ENCODE results near the gene POLK.
"Not testable (repeated sequence)": the region's sequence is repeated elsewhere in the genome, so short reads cannot be mapped to it uniquely, and the experiment has no call there.

Gene POLK

GRCh38 chr5:75610201-75610600 lies 98.5 kb downstream of the POLK start:
- DNase-seq (ENCODE audit: low read depth in 3 of 3): no peak

GRCh38 chr5:75610859-75611310 lies 99.2 kb downstream of the POLK start:
- DNase-seq (ENCODE audit: low read depth in 3 of 3): not testable (repeated sequence)

GRCh38 chr5:75611311-75612225 lies 99.9 kb downstream of the POLK start, which contains the start of gene ANKDD1B:
Gene ANKDD1B (plus strand): TSS chr5:75611453. CDS start chr5:75611635, 182 bp downstream.
- no peak for DNase-seq (ENCODE audit: low read depth in 3 of 3)

GRCh38 chr5:75612226-75612569 lies 100.5 kb downstream of the POLK start:
- no peak for DNase-seq (ENCODE audit: low read depth in 3 of 3)

- no peak for DNase-seq (ENCODE audit: low read depth in 3 of 3)
These were observed 101.2 kb downstream of the POLK start for GRCh38 chr5:75612901-75613300.

DNA sequence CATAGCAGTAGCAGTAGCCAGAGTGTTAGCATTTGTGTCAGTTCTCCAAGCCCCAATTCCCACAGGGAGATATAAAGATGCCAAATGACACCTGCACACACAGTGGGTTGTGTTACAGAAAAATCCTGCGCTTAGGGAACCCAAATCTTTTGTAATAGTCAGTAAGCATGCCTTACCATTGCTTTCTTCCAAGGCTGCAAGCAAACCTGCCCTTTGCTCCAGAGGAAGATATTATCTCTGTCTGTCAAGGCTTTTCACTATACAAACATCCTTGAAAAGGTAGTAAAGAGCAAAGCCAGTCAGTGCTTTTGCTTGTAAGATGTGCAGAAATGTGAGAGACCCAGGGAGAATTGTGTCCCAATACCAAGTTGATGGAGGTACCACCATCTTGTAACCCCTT lies 102.5 kb downstream of the POLK start:
- no peak for DNase-seq (ENCODE audit: low read depth in 3 of 3)

GRCh38 chr5:75616371-75616881 lies 104.7 kb downstream of the POLK start:
- DNase-seq (ENCODE audit: low read depth in 3 of 3): no peak

- DNase-seq (ENCODE audit: low read depth in 3 of 3): no peak
These were observed 105.4 kb downstream of the POLK start for GRCh38 chr5:75616971-75617621.

DNA sequence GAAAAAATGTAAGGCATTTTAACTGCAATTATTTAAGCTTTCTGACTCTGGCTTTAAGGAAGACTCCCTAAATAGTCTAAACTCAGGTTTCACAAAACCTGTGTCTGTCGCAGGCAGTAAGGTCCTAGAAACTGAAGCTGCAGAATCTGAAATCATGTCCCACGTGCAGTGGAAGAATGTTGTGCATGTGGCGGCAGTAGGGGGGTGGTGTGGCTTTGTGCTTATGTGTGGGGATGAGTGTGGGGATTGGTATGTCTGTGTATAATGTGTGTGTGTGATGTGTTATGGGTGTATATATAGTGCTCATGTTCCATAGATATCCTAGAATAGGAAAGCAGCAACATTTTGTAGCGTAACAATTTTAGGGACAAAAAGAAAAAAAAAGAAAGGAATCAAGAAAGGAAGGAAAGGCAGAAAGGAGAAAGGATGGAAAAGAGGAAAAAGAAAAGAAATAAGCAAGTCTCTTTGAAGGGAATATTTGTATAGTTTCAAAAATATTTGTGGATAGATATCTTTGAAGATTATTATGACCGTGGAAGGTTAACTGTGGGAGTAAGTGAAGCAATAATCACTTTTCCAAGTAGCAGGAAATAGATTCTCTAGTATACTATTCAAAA lies 106.2 kb downstream of the POLK start:
- DNase-seq (ENCODE audit: low read depth in 3 of 3): no peak

- no peak for DNase-seq (ENCODE audit: low read depth in 3 of 3)
These were observed 108.7 kb downstream of the POLK start for GRCh38 chr5:75620184-75620959.

- DNase-seq (ENCODE audit: low read depth in 3 of 3): no peak
These were observed 110.9 kb downstream of the POLK start for GRCh38 chr5:75622564-75622963.

DNA sequence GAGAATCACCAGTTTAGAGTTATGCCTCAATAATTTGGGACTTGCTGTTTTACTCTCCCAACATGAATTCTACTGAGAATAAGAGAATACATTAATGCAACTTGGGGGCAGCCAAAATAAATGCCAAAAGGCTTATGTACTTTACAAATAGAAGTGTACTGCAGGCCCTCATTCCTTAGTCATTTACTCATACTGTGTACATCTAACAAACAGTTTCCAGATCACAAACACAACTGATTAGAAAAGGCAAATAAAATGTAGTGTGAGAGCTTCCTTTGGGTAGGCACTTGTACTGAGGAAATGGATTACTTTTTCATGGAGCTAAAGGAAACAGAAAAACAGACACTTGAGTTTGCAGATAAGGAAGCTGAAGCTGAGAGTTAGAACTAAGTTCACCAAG lies 112.2 kb downstream of the POLK start:
- no peak for DNase-seq (ENCODE audit: low read depth in 3 of 3)

DNA sequence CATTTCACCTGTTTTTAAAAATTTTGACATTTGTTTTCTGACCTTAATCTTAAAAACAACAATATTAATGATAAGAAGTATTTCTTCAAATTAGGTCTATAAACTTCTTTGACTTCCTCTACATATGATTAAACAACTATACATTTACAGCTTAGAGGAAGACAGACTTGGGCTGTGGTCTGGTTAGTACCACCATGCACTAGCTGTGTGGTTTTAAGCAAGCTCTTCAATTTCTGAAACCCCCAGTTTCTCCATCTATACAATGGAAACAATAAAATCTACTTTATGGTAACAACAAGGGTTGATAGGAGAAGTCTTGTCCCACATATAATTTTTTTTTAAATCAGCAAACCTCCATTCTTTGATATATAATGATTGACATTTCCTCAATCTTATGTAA lies 115.3 kb downstream of the POLK start:
- no peak for DNase-seq (ENCODE audit: low read depth in 3 of 3)

- DNase-seq (ENCODE audit: low read depth in 3 of 3): no peak
These were observed 116.1 kb downstream of the POLK start for GRCh38 chr5:75627801-75628200.

DNA sequence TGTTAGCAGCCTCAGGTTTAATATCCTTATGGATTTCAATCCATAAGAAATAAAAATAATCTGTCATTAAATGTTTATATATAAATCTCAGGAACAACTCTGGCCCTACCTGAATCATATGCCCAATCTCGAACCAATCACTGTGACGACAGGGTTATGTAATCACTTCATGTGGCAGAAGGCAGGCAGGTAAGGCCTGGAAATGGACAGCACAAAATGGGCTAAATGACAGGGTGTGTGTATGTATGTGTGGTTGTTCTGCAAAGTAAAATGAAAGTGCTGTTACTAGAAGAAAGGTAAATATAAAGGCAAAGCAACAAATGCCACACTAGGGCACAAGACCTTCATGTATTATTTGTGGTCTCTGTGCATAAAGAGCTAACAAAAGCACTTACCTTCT lies 119.2 kb downstream of the POLK start:
- no peak for DNase-seq (ENCODE audit: low read depth in 3 of 3)

GRCh38 chr5:75632321-75632720 lies 120.6 kb downstream of the POLK start:
- no peak for DNase-seq (ENCODE audit: low read depth in 3 of 3)

DNA sequence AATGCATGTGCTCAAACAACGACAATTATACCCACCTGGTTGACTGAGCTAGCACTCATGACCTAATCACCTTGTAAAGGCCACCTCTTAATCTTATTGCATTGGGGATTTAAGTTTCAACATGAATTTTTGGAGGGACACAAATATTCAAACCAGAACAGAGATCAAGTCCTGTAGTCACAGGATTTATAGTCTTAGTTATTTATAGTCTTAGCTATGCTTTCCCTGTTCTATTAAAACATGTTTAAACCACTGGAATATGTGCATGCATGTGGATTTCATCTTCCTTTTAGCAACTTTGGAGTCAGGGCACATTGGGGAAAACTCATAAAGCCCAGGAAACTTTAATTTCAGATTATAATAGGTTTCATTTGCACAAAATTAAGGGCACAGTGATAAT lies 126.3 kb downstream of the POLK start:
- DNase-seq (ENCODE audit: low read depth in 3 of 3): no peak

DNA sequence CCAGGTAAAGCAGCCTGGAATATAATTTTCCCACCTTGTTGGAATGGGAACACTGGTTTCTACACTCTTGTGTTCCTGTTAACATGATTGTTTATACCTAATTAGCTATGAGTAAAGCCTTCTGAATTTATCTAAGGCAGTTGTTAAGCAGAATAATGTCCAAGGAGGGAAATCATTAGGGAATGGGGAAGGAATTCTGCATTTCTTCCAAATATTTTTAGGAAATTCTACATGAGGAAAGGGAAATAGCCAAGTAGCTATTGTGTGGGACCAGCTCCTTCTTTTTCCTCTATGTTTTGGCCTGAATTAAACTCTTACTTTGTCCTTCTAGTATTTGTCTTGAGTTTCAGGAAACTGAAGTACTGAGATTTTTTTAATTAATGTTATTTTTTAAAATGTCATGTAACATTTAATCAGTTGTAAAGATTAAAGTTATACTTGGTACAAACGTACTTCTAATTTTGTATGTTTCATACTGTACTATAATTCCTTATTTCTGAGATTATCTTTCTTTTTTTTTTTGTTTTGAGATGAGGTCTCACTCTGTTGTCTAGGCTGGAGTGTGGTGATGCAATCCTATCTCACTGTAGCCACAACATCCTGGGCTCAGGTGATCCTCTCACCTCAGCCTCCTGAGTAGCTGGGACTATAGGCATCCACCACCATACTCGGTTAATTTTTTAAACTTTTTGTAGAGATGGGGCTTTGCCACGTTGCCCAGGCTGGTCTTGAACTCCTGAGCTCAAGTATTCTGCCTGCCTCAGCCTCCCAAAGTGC lies 128.0 kb downstream of the POLK start:
- DNase-seq (ENCODE audit: low read depth in 3 of 3): no peak

- no peak for DNase-seq (ENCODE audit: low read depth in 3 of 3)
These were observed 128.7 kb downstream of the POLK start for GRCh38 chr5:75640395-75640794.

GRCh38 chr5:75640826-75641225 lies 129.1 kb downstream of the POLK start:
- DNase-seq (ENCODE audit: low read depth in 3 of 3): no peak

- DNase-seq (ENCODE audit: low read depth in 3 of 3): no peak
These were observed 137.0 kb downstream of the POLK start for GRCh38 chr5:75648712-75649111.

All from stimulated activated CD4-positive, alpha-beta T cell treated with anti-CD3 and anti-CD28 coated beads, TNF-alpha, amount 100 ng/mL, for 4 hours (primary cell).